ENCODE measurements around the gene PITPNC1. TPM values are rescaled to one million over a fixed set of nuclear protein-coding genes. Genes with fewer than 3 reads are reported as not detected.

PITPNC1 gene
- total and polyA plus RNA-seq, 2 of the 13 experiments (the other 11 are each of a cell fraction or from before 2014, with no cell fraction given) = 4.1 to 5.7 TPM

GRCh38 chr17:67528751-67529436 is 151.8 kb downstream of the PITPNC1 start (continued):
- no peak for TF ChIP-seq NR3C1 (CRISPR knock-in tag; IDR thresholded peaks at IDR 0.05)
- TF ChIP-seq NR2C2 (CRISPR knock-in tag; IDR thresholded peaks at IDR 0.05; ENCODE audit: borderline replicate concordance) = no peak
- no peak for TF ChIP-seq ZNF780A (CRISPR knock-in tag; IDR thresholded peaks at IDR 0.05)
- TF ChIP-seq SCMH1 (CRISPR knock-in tag; IDR thresholded peaks at IDR 0.05; ENCODE audit: borderline replicate concordance) = no peak
- no peak for TF ChIP-seq ZNF562 (CRISPR knock-in tag; IDR thresholded peaks at IDR 0.05; ENCODE audit: borderline replicate concordance)
- TF ChIP-seq FOSL1 (CRISPR knock-in tag; IDR thresholded peaks at IDR 0.05; ENCODE audit: borderline replicate concordance) = no peak; the same call in 1 of the 2 replicates
- TF ChIP-seq MBNL3 (CRISPR knock-in tag; conservative IDR thresholded peaks at IDR 0.05) = no peak
- TF ChIP-seq NFRKB (IDR thresholded peaks at IDR 0.05) = no peak
- TF ChIP-seq ZNF280D (CRISPR knock-in tag; IDR thresholded peaks at IDR 0.05) = peak; percentile 69; the same call in 1 of the 2 replicates
- no peak for TF ChIP-seq GLI4 (CRISPR knock-in tag; IDR thresholded peaks at IDR 0.05; ENCODE audit: borderline replicate concordance)
- TF ChIP-seq ZNF550 (CRISPR knock-in tag; IDR thresholded peaks at IDR 0.05; ENCODE audit: borderline replicate concordance) = no peak
- TF ChIP-seq GTF2F1 (IDR thresholded peaks at IDR 0.05; ENCODE audit: low read length) = no peak
- TF ChIP-seq RBM22 (optimal IDR thresholded peaks at IDR 0.05; ENCODE audit: low read length) = no peak
- no peak for TF ChIP-seq FLYWCH1 (CRISPR knock-in tag; IDR thresholded peaks at IDR 0.05)
- no peak for TF ChIP-seq FOXJ3 (CRISPR knock-in tag; IDR thresholded peaks at IDR 0.05; ENCODE audit: borderline replicate concordance)
- peak; percentile 96 for TF ChIP-seq SKI (IDR thresholded peaks at IDR 0.05; ENCODE audit: partially characterized antibody)
- no peak for TF ChIP-seq ZNF383 (CRISPR knock-in tag; IDR thresholded peaks at IDR 0.05; ENCODE audit: borderline replicate concordance)
- TF ChIP-seq MYNN (CRISPR knock-in tag; IDR thresholded peaks at IDR 0.05; ENCODE audit: low read depth) = no peak
- TF ChIP-seq ZFP41 (CRISPR knock-in tag; IDR thresholded peaks at IDR 0.05; ENCODE audit: borderline replicate concordance) = no peak
- peak; percentile 67; the same call in 1 of the 2 replicates for TF ChIP-seq ZKSCAN8 (CRISPR knock-in tag; IDR thresholded peaks at IDR 0.05; ENCODE audit: borderline replicate concordance)
- 0 out of 2 replicates have a peak, but pooled peaks have one; percentile 47 for TF ChIP-seq FOXC1 (CRISPR knock-in tag; IDR thresholded peaks at IDR 0.05; ENCODE audit: borderline replicate concordance)
- TF ChIP-seq ZNF251 (CRISPR knock-in tag; IDR thresholded peaks at IDR 0.05) = no peak
- TF ChIP-seq AKAP8 (CRISPR knock-in tag; IDR thresholded peaks at IDR 0.05) = no peak
- peak; percentile 84 for TF ChIP-seq ERF (CRISPR knock-in tag; IDR thresholded peaks at IDR 0.05)
- no peak for TF ChIP-seq SP140L (CRISPR knock-in tag; IDR thresholded peaks at IDR 0.05; ENCODE audit: borderline replicate concordance)
